ENCODE measurements around the gene EDRF1. TPM values are rescaled to one million over a fixed set of nuclear protein-coding genes. Genes with fewer than 3 reads are reported as not detected.
A peak's percentile ranks its signal among the peaks of the same experiment; 100 is the strongest.
"Not testable (repeated sequence)": the region's sequence is repeated elsewhere in the genome, so short reads cannot be mapped to it uniquely, and the experiment has no call there.

EDRF1 gene
- total RNA-seq, 1 donor from 2014 or later, result 45.9 TPM

DNA sequence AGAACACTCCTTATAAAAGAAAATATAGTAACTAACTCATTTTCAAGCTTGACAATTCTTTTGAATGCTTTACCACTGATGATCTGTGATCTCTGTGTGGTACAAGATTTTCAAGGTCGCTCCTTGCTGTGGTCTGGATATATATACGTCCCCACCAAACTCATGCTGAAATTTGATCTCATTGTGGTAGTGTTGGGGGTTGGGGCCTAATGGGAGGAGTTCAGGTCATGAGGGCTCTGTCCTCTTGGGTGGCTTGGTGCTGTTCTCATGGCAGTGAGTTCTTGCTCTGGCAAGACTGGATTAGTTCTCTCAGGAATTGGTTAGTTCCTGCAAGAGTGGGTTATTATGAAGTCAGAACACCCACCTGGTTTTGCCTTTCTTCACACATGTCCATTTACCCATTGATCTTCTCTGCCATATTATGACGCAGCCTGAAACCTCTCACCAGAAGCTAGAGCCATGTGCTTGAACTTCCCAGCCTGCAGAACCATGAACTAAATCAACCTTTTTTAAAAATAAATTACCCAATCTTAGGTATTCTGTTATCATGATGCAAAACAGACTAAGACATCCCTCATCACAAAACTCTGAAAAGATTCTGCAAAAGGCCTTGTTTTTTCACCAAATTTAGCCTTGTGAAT is 8.3 kb upstream of the EDRF1 start:
- TF ChIP-seq, protein P1, sequence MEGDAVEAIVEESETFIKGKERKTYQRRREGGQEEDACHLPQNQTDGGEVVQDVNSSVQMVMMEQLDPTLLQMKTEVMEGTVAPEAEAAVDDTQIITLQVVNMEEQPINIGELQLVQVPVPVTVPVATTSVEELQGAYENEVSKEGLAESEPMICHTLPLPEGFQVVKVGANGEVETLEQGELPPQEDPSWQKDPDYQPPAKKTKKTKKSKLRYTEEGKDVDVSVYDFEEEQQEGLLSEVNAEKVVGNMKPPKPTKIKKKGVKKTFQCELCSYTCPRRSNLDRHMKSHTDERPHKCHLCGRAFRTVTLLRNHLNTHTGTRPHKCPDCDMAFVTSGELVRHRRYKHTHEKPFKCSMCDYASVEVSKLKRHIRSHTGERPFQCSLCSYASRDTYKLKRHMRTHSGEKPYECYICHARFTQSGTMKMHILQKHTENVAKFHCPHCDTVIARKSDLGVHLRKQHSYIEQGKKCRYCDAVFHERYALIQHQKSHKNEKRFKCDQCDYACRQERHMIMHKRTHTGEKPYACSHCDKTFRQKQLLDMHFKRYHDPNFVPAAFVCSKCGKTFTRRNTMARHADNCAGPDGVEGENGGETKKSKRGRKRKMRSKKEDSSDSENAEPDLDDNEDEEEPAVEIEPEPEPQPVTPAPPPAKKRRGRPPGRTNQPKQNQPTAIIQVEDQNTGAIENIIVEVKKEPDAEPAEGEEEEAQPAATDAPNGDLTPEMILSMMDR (IDR thresholded peaks at IDR 0.05; ENCODE audit: unreplicated experiment), result no peak

DNA sequence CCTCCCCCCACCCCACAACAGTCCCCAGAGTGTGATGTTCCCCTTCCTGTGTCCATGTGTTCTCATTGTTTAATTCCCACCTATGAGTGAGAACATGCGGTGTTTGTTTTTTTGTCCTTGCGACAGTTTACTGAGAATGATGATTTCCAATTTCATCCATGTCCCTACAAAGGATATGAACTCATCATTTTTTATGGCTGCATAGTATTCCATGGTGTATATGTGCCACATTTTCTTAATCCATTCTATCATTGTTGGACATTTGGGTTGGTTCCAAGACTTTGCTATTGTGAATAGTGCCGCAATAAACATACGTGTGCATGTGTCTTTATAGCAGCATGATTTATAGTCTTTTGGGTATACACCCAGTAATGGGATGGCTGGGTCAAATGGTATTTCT is 4.8 kb upstream of the EDRF1 start:
- not testable (repeated sequence) for H3K27me3 Mint-ChIP-seq (ENCODE audit: low read depth); DNase-seq (ENCODE audit: low spot score in 2 of 2, unreplicated experiment in 2 of 2); H3K27ac Mint-ChIP-seq; H3K36me3 Mint-ChIP-seq; H3K4me3 Mint-ChIP-seq
- Mint-ChIP-seq H3K4me1 (peaks cover 14% of the 10 kb centered on the region), H3K9me3 (peaks cover 12% of the 10 kb centered on the region)

More for the DNA sequence above, 8.3 kb upstream of the EDRF1 start:
- Mint-ChIP-seq H3K4me3 (no peak overlapping the region), H3K27ac (no peak overlapping the region), H3K36me3 (peaks cover 6% of the 10 kb centered on the region), H3K4me1 (peaks cover 36% of the 10 kb centered on the region), H3K9me3 (peaks cover 8% of the 10 kb centered on the region), H3K27me3 (ENCODE audit: low read depth) (no peaks in the 10 kb centered on the region)
- DNase-seq (ENCODE audit: low spot score in 2 of 2, unreplicated experiment in 2 of 2), result no peak

DNA sequence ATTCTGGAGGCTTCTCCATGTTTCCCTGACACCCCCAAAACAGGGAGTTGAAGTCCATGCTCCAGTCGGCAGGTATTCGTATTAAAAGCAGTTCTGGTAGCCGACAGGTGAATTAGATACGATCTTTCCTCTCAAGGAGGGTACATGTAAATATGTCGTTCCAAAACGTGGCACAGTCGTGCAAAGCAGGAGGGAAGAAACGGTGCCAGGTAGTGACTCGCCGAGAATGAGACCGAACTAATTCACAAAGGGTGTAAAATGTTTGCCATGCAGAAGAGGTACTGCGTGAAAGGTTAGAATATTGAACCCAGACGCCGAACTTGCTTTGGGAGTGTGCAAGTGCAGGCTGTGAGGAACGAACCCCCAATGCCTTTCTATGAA is 483 bp downstream of the EDRF1 start:
- no peak for DNase-seq (ENCODE audit: low spot score in 2 of 2, unreplicated experiment in 2 of 2)
- Mint-ChIP-seq H3K9me3 (peaks cover 4% of the 10 kb centered on the region), H3K4me1 (peaks cover 20% of the 10 kb centered on the region), H3K27me3 (ENCODE audit: low read depth) (no peaks in the 10 kb centered on the region), H3K36me3 (peaks cover 17% of the 10 kb centered on the region), H3K27ac (peak overlapping the region; percentile 99), H3K4me3 (peak overlapping the region; percentile 98)
- TF ChIP-seq, protein P1 (IDR thresholded peaks at IDR 0.05; ENCODE audit: unreplicated experiment), result no peak

DNA sequence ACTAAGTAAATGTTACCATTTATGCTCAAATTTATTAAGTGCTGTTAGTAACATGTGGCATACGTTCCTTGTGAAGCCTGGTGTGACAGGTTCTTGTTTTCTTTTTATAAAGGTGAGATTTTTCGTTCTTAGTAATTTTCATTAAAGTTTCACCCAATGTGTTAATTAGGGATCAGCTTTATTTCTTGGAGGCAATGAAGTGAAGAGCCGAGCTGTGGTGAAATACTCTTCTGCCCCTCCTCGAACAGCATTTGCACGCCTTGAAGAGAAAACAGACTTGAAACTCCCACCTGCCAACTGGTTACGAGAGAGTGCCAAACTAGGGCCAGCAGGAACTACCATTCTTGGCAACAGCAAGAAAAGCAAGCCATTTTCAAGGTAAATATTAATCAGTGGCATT is 1.5 kb downstream of the EDRF1 start:
- H3K27me3 Mint-ChIP-seq (ENCODE audit: low read depth), result no peaks in the 10 kb centered on the region
- TF ChIP-seq, protein P1 (IDR thresholded peaks at IDR 0.05; ENCODE audit: unreplicated experiment), result no peak
- peaks cover 22% of the 10 kb centered on the region for H3K36me3 Mint-ChIP-seq
- peak overlapping the region; percentile 98 for H3K4me3 Mint-ChIP-seq
- peaks cover 4% of the 10 kb centered on the region for H3K9me3 Mint-ChIP-seq
- no peak for DNase-seq (ENCODE audit: low spot score in 2 of 2, unreplicated experiment in 2 of 2)
- peak overlapping the region; percentile 21 for H3K27ac Mint-ChIP-seq
- H3K4me1 Mint-ChIP-seq, result peaks cover 20% of the 10 kb centered on the region

DNA sequence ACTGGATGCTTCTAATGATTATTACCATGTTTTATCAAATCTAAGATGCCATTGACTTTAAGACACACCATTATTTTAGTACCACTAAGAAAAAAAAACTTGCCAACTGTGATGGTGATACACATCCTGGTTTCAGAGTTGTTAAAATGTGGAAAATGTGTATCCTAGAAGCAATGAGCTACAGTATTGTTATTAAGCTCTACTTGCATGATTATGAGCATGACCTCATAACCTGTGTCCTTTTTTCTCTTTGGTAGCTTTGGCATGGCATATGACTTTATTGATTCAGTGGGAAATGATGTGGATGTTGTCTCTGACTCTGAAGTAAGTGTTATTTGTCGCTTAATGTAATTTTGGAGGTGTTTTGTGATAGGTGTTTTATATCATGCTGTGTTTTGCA is 3.3 kb downstream of the EDRF1 start:
- Mint-ChIP-seq H3K27ac (no peak overlapping the region), H3K4me1 (peaks cover 20% of the 10 kb centered on the region), H3K4me3 (no peak overlapping the region), H3K9me3 (peaks cover 4% of the 10 kb centered on the region), H3K36me3 (peaks cover 23% of the 10 kb centered on the region), H3K27me3 (ENCODE audit: low read depth) (no peaks in the 10 kb centered on the region)
- DNase-seq (ENCODE audit: low spot score in 2 of 2, unreplicated experiment in 2 of 2), result no peak
- TF ChIP-seq, protein P1 (IDR thresholded peaks at IDR 0.05; ENCODE audit: unreplicated experiment), result no peak

DNA sequence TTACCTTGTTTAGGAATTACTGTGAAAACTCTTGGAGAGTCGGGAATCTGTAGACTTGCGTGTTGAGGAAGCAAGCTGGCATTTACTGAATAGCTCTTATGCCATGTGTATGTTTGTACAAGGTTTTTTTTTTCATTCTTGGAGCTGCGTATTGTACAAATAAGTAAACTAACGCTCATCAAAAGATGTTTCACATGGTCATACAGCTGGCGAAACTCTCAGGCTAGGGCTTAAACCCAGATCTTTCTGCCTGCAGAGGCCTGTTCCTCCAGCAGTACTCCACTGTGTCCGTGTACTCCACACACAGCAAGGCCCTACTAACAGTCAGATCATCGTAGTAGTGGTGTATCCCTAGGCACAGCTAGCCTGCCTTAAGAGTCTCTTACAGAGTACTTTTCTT is 7.4 kb downstream of the EDRF1 start:
- TF ChIP-seq, protein P1 (IDR thresholded peaks at IDR 0.05; ENCODE audit: unreplicated experiment), result no peak
- Mint-ChIP-seq H3K27me3 (ENCODE audit: low read depth) (no peaks in the 10 kb centered on the region), H3K4me1 (peaks cover under 1% of the 10 kb centered on the region), H3K36me3 (peaks cover 42% of the 10 kb centered on the region), H3K9me3 (no peaks in the 10 kb centered on the region), H3K4me3 (no peak overlapping the region), H3K27ac (no peak overlapping the region)
- DNase-seq (ENCODE audit: low spot score in 2 of 2, unreplicated experiment in 2 of 2), result no peak

All from mesothelial cell of epicardium (in vitro differentiated cells).